ENCODE data around the gene SH3BP5.

DNA sequence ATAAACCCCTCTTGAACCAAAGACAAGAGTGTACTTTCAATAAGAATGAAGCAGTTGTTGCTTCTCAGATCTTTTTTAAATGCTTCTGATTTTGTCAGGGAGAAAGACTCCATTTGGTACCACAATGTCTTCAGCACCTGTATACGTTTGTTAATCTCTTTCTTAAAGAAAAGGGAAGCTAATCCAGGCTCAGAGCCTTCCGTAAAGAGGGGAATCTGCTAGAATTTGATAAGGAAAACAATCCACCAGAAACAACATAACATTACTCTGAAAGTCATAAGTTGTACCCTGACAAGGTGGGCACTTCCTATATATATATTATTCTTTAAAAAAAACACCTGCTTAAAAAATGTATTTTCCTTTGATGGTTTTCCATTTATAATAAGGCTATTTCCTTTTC is 19.8 kb downstream of the SH3BP5 start:
- TF ChIP-seq CTCF (IDR thresholded peaks at IDR 0.05) (no peak), POLR2A (IDR thresholded peaks at IDR 0.05) (no peak)

Data from thyroid gland (tissue), 4 donors.